Duodenal mucosa (tissue), 2 donors: Measurements from ENCODE around the gene MAST4.

Experiments
- H3K27ac ChIP-seq: one replicate; pipeline ENCODE4 v1.7.0; 2013; ENCODE audit warnings: low read depth, low read length
- H3K27me3 ChIP-seq, 2 donors: one replicate each; pipeline ENCODE4 v1.7.0; 2013; ENCODE audit warnings: low read length in 2 of 2, control low read depth in 1 of 2; ENCODE audit not compliant: insufficient read depth in 2 of 2, control insufficient read depth in 1 of 2
- H3K36me3 ChIP-seq, 2 donors: one replicate each; pipeline ENCODE4 v1.7.0; 2013; ENCODE audit warnings: low read length in 2 of 2, control low read depth in 1 of 2; ENCODE audit not compliant: insufficient read depth in 2 of 2, control insufficient read depth in 1 of 2
- H3K4me1 ChIP-seq, 2 donors: one replicate each; pipeline ENCODE4 v1.7.0; 2013; ENCODE audit warnings: low read length in 2 of 2, control low read depth in 1 of 2; ENCODE audit not compliant: insufficient read depth in 2 of 2, control insufficient read depth in 1 of 2
- H3K4me3 ChIP-seq, 2 donors: one replicate each; pipeline ENCODE4 v1.7.0; 2013; ENCODE audit warnings: low read length in 2 of 2, low read depth in 1 of 2
- H3K9ac ChIP-seq, 2 donors: one replicate each; pipeline ENCODE4 v1.7.0; 2013; ENCODE audit warnings: low read length in 2 of 2, low read depth in 1 of 2
- H3K9me3 ChIP-seq, 2 donors: one replicate each; pipeline ENCODE4 v1.7.0; 2013; ENCODE audit warnings: low read length in 2 of 2, control low read depth in 1 of 2; ENCODE audit not compliant: control insufficient read depth in 1 of 2

MAST4 gene

GRCh38 chr5:66959653-66960052 is 363.5 kb downstream of the MAST4 start:
- no peak overlapping the region for H3K9ac ChIP-seq
- H3K4me3 ChIP-seq, result no peak overlapping the region
- no peaks in the 10 kb centered on the region for H3K36me3 ChIP-seq
- no peaks in the 10 kb centered on the region for H3K27me3 ChIP-seq
- no peaks in the 10 kb centered on the region for H3K9me3 ChIP-seq
- no peak overlapping the region for H3K27ac ChIP-seq
- H3K4me1 ChIP-seq, result peaks cover 0 to 4% of the 10 kb centered on the region in 2 donors

GRCh38 chr5:66960369-66961137 is 364.4 kb downstream of the MAST4 start:
- no peak overlapping the region for H3K27ac ChIP-seq
- H3K9ac ChIP-seq, result no peak overlapping the region
- no peaks in the 10 kb centered on the region for H3K9me3 ChIP-seq
- H3K27me3 ChIP-seq, result no peaks in the 10 kb centered on the region
- no peaks in the 10 kb centered on the region for H3K36me3 ChIP-seq
- no peak overlapping the region for H3K4me3 ChIP-seq
- peaks cover 0 to 4% of the 10 kb centered on the region in 2 donors for H3K4me1 ChIP-seq

DNA sequence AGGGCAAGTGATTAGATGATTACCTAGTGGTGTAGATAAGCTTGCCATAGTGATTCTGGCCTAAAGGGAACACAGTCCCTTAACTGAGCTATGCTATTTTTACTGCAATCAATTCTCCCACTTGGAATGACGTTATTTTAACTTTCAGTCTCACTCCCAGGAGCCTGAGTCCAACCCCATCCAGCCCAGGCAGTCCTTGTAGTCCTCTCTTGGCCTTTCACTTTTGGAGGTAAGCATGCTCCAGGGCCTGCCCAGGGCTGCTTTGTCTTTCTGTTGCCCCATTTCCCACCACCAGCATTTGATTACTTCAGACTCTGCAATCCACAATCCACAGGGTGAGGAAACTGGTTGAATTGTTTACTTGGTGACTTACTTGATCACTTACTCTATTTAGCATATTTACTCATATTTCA is 367.4 kb downstream of the MAST4 start:
- H3K4me1 ChIP-seq, result peaks cover 0 to 4% of the 10 kb centered on the region in 2 donors
- H3K9me3 ChIP-seq, result no peaks in the 10 kb centered on the region
- no peak overlapping the region for H3K9ac ChIP-seq
- no peak overlapping the region for H3K4me3 ChIP-seq
- H3K36me3 ChIP-seq, result no peaks in the 10 kb centered on the region
- no peaks in the 10 kb centered on the region for H3K27me3 ChIP-seq
- H3K27ac ChIP-seq, result no peak overlapping the region

DNA sequence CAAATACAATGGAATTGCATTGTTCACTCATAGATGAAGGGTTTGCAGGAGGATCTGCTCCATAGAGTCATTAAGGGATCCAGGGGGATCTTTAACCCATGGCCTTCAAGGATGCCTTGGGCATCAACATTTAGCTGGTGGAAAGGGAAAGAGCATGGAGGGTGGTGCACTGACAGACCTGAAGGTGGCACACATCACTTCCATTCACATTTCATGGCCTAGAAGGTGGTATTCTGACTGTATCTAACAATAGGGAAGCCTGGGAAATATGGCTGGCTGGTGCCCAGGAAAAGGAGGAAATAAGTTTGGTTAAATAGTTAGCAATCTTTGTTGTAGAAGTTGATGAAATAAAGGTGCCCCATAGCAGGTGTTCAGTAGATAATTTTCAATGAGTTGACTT is 370.2 kb downstream of the MAST4 start:
- Histone ChIP-seq H3K9me3 (no peaks in the 10 kb centered on the region), H3K27ac (no peak overlapping the region), H3K27me3 (no peaks in the 10 kb centered on the region), H3K4me3 (no peak overlapping the region), H3K9ac (no peak overlapping the region), H3K4me1 (no peaks in the 10 kb centered on the region), H3K36me3 (no peaks in the 10 kb centered on the region)

DNA sequence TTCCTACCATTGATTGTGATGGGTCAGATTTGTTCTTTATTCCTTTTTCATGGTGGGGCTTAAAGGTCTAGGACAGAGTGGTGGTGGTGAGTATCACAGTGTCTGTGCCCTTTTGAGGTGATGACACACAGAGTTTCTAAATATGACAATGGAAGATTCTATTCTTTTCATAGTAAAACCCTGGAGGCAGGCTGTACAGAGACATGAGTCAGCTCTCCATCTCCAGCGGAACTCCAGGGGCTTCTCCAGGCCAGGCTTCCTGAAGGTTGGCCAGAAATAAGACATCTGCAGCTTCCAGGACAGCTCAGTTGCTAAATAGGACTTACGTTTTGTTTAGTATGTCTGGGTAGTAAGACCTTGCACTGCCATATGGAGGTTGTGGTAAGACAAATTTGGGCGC is 370.9 kb downstream of the MAST4 start:
- Histone ChIP-seq H3K4me1 (no peaks in the 10 kb centered on the region), H3K9me3 (no peaks in the 10 kb centered on the region), H3K4me3 (no peak overlapping the region), H3K36me3 (no peaks in the 10 kb centered on the region), H3K9ac (no peak overlapping the region), H3K27me3 (no peaks in the 10 kb centered on the region), H3K27ac (no peak overlapping the region)

- no peaks in the 10 kb centered on the region for H3K36me3 ChIP-seq
- H3K9me3 ChIP-seq, result no peaks in the 10 kb centered on the region
- H3K9ac ChIP-seq, result no peak overlapping the region
- no peak overlapping the region for H3K27ac ChIP-seq
- H3K27me3 ChIP-seq, result no peaks in the 10 kb centered on the region
- H3K4me3 ChIP-seq, result no peak overlapping the region
- H3K4me1 ChIP-seq, result no peaks in the 10 kb centered on the region
These were observed 371.7 kb downstream of the MAST4 start for GRCh38 chr5:66967826-66968262.

- no peak overlapping the region for H3K9ac ChIP-seq
- no peaks in the 10 kb centered on the region for H3K27me3 ChIP-seq
These were observed 373.3 kb downstream of the MAST4 start for GRCh38 chr5:66969484-66969883.

GRCh38 chr5:66969963-66970362 is 373.8 kb downstream of the MAST4 start:
- no peaks in the 10 kb centered on the region for H3K27me3 ChIP-seq
- H3K4me3 ChIP-seq, result no peak overlapping the region
- no peaks in the 10 kb centered on the region for H3K4me1 ChIP-seq
- H3K36me3 ChIP-seq, result no peaks in the 10 kb centered on the region
- no peaks in the 10 kb centered on the region for H3K9me3 ChIP-seq
- no peak overlapping the region for H3K27ac ChIP-seq
- no peak overlapping the region for H3K9ac ChIP-seq

More at GRCh38 chr5:66969484-66969883, 373.3 kb downstream of the MAST4 start:
- Histone ChIP-seq H3K36me3 (no peaks in the 10 kb centered on the region), H3K4me3 (no peak overlapping the region), H3K9me3 (no peaks in the 10 kb centered on the region), H3K27ac (no peak overlapping the region), H3K4me1 (no peaks in the 10 kb centered on the region)

- H3K4me3 ChIP-seq, result no peak overlapping the region
- no peaks in the 10 kb centered on the region for H3K4me1 ChIP-seq
- H3K9ac ChIP-seq, result no peak overlapping the region
- no peaks in the 10 kb centered on the region for H3K9me3 ChIP-seq
- H3K36me3 ChIP-seq, result no peaks in the 10 kb centered on the region
- no peak overlapping the region for H3K27ac ChIP-seq
- no peaks in the 10 kb centered on the region for H3K27me3 ChIP-seq
These were observed 375.8 kb downstream of the MAST4 start for GRCh38 chr5:66972004-66972403.

- no peaks in the 10 kb centered on the region for H3K36me3 ChIP-seq
- H3K4me3 ChIP-seq, result no peak overlapping the region
- no peak overlapping the region for H3K9ac ChIP-seq
- no peaks in the 10 kb centered on the region for H3K27me3 ChIP-seq
- no peaks in the 10 kb centered on the region for H3K9me3 ChIP-seq
- H3K4me1 ChIP-seq, result no peaks in the 10 kb centered on the region
- H3K27ac ChIP-seq, result no peak overlapping the region
These were observed 378.1 kb downstream of the MAST4 start for GRCh38 chr5:66974256-66974655.
